Esophagus muscularis mucosa (tissue), 4 donors: ENCODE measurements around the gene YAF2. TPM values are rescaled to one million over a fixed set of nuclear protein-coding genes. Genes with fewer than 3 reads are reported as not detected.
A peak's percentile ranks its signal among the peaks of the same experiment; 100 is the strongest.

ENCODE experiments used
- DNase-seq: peaks from one replicate; pipeline ENCODE4 v3.0.0-alpha.2; 2017; ENCODE audit errors: extremely low spot score
- H3K27ac ChIP-seq, 4 donors: fragments of 200-600 bp; sonication (generic); replicated peaks in 1 of 4; 1 replicate in 3 of 4; 2 replicates in 1 of 4; pipeline ENCODE4 v1.5.1; 2016 to 2019; ENCODE audit warnings: mild to moderate bottlenecking in 1 of 4
- H3K27me3 ChIP-seq, 4 donors: fragments of 200-600 bp; sonication (generic); one replicate each; pipeline versions ENCODE4 v1.5.1 to v1.6.0; 2016 to 2019
- H3K36me3 ChIP-seq, 4 donors: fragments of 200-600 bp; sonication (generic); one replicate each; pipeline ENCODE4 v1.5.1; 2016 to 2019
- H3K4me1 ChIP-seq, 4 donors: fragments of 200-600 bp; sonication (generic); one replicate each; pipeline ENCODE4 v1.5.1; 2016 to 2019
- H3K4me3 ChIP-seq, 4 donors: fragments of 200-600 bp; sonication (generic); 1 replicate in 2 of 4; 2 replicates in 2 of 4; pipeline ENCODE4 v1.5.1; 2016 to 2019; ENCODE audit warnings: mild to moderate bottlenecking in 4 of 4, moderate library complexity in 1 of 4
- H3K9me3 ChIP-seq, 4 donors: fragments of 200-600 bp; sonication (generic); 1 replicate in 3 of 4; 2 replicates in 1 of 4; pipeline ENCODE4 v1.5.1; 2016 to 2019
- CTCF ChIP-seq, 3 experiments: fragments of 200-600 bp in 2 of 3; fragments of 450-650 bp in 1 of 3; sonication (generic) in 2 of 3; IDR thresholded peaks; one replicate each; pipeline ENCODE4 v1.5.1; 2017 to 2019; ENCODE audit warnings: antibody characterized with exemption in 3 of 3, mild to moderate bottlenecking in 2 of 3, moderate library complexity in 1 of 3
- EP300 ChIP-seq: sonication (generic); formaldehyde crosslinking; IDR thresholded peaks from one replicate; pipeline ENCODE4 v1.6.1; 2017; ENCODE audit warnings: antibody characterized with exemption
- POLR2A ChIP-seq: fragments of 450-650 bp; IDR thresholded peaks from one replicate; pipeline ENCODE4 v1.6.1; 2017; ENCODE audit warnings: antibody characterized with exemption, moderate library complexity, mild to moderate bottlenecking, low read depth
- POLR2AphosphoS5 ChIP-seq, 2 donors: sonication (generic); formaldehyde crosslinking; IDR thresholded peaks; one replicate each; pipeline ENCODE4 v1.6.1; 2017; ENCODE audit warnings: antibody characterized with exemption in 2 of 2
- WGBS: methylation state at CpG from one replicate; pipeline ENCODE4 v1.1.5; 2018; 5-methylcytosine and 5-hydroxymethylcytosine counted together
- intact Hi-C: fragments of 100-400 bp; cut with DNase I; formaldehyde crosslinking; loops from one replicate; pipeline ENCODE4 v1.15.1; 2023
- total RNA-seq, 4 donors: library from RNA; depleted of rRNA; stranded (reverse); fragments of >200 nt; gene quantifications; one replicate each; pipeline versions ENCODE4 v1.1.0 to v1.2.1, GENCODE V29; 2016

YAF2 gene
- total RNA-seq: 10 to 100 TPM; 16.8 to 30.3 (median 20.4) TPM

GRCh38 chr12:42238240-42239140 lies at the start of gene YAF2:
Gene YAF2 (minus strand): TSS chr12:42238248. CDS start chr12:42238180, 68 bp downstream.
- WGBS: 10% methylated on average over 18 of the region's 69 CpGs
- Histone ChIP-seq H3K4me3 (peak within 1 kb of the TSS; percentile 87 to 94 (median 90)), H3K9me3 (no peaks in the 10 kb centered on the region), H3K27me3 (no peaks in the 10 kb centered on the region), H3K27ac (peak within 1 kb of the TSS; percentile 93 to 98 (median 96)), H3K36me3 (peaks cover 0 to 5% (median 0%) of the 10 kb centered on the region in 4 donors), H3K4me1 (peaks cover 31 to 49% (median 41%) of the 10 kb centered on the region in 4 donors)
- intact Hi-C loops: loop anchor here (2.0 kb wide), 2 partner anchors 88 to 94 kb away; partner anchors contain the start of genes GXYLT1, PPHLN1 and ZCRB1
- DNase-seq: peak; percentile 97
- TF ChIP-seq POLR2AphosphoS5 (IDR thresholded peaks at IDR 0.05): peak; percentile 60 to 74
- no peak for TF ChIP-seq EP300

- Histone ChIP-seq H3K27ac (no peak overlapping the region), H3K4me1 (no peaks in the 10 kb centered on the region), H3K36me3 (no peaks in the 10 kb centered on the region), H3K9me3 (no peaks in the 10 kb centered on the region), H3K4me3 (no peak overlapping the region), H3K27me3 (no peaks in the 10 kb centered on the region)
- intact Hi-C loops: no loop called here
- TF ChIP-seq CTCF (IDR thresholded peaks at IDR 0.05) (no peak), EP300 (no peak)
- 92% methylated on average over 26 of the region's 26 CpGs for WGBS
- no peak for DNase-seq
Measured at GRCh38 chr12:42286741-42287140, 48.7 kb upstream of the YAF2 start.

GRCh38 chr12:42285431-42285830 lies 47.4 kb upstream of the YAF2 start:
- Histone ChIP-seq H3K27me3 (no peaks in the 10 kb centered on the region), H3K4me3 (no peak overlapping the region), H3K4me1 (no peaks in the 10 kb centered on the region), H3K9me3 (no peaks in the 10 kb centered on the region), H3K36me3 (no peaks in the 10 kb centered on the region), H3K27ac (no peak overlapping the region)
- no peak for DNase-seq
- WGBS: over 99% methylated on average over 2 of the region's 2 CpGs
- TF ChIP-seq POLR2A: no peak
- no peak for TF ChIP-seq EP300
- TF ChIP-seq CTCF (IDR thresholded peaks at IDR 0.05): no peak
- TF ChIP-seq POLR2AphosphoS5 (IDR thresholded peaks at IDR 0.05): no peak
- intact Hi-C loops: no loop called here

- H3K4me3 ChIP-seq: no peak overlapping the region
- DNase-seq: no peak
- H3K9me3 ChIP-seq: no peaks in the 10 kb centered on the region
- no peak overlapping the region for H3K27ac ChIP-seq
- no peaks in the 10 kb centered on the region for H3K36me3 ChIP-seq
- intact Hi-C loops: no loop called here
- TF ChIP-seq EP300 (no peak), POLR2AphosphoS5 (IDR thresholded peaks at IDR 0.05) (no peak), CTCF (IDR thresholded peaks at IDR 0.05) (no peak), POLR2A (no peak)
- H3K27me3 ChIP-seq: no peaks in the 10 kb centered on the region
- no peaks in the 10 kb centered on the region for H3K4me1 ChIP-seq
- 87% methylated on average over 2 of the region's 2 CpGs for WGBS
Measured at GRCh38 chr12:42284876-42285275, 46.8 kb upstream of the YAF2 start.

- WGBS: 77% methylated on average over 1 of the region's 1 CpG
- intact Hi-C loops: no loop called here
- Histone ChIP-seq H3K27ac (no peak overlapping the region), H3K9me3 (no peaks in the 10 kb centered on the region), H3K4me1 (no peaks in the 10 kb centered on the region), H3K4me3 (no peak overlapping the region), H3K27me3 (no peaks in the 10 kb centered on the region), H3K36me3 (no peaks in the 10 kb centered on the region)
- no peak for DNase-seq
- TF ChIP-seq POLR2A: no peak
- TF ChIP-seq EP300: no peak
- no peak for TF ChIP-seq POLR2AphosphoS5 (IDR thresholded peaks at IDR 0.05)
- TF ChIP-seq CTCF (IDR thresholded peaks at IDR 0.05): no peak
Measured at GRCh38 chr12:42284157-42284556, 46.1 kb upstream of the YAF2 start.
